Motor neuron (in vitro differentiated cells): ENCODE data around the gene LRRC7. TPM values are rescaled to one million over a fixed set of nuclear protein-coding genes. Genes with fewer than 3 reads are reported as not detected.

Source experiments
- ATAC-seq, 8 experiments: fragments of 200-7000 bp; cut with Tn5 transposase; replicated peaks in 6 of 8; 2 replicates each; pipeline ENCODE4 v1.8.0; 2021; ENCODE audit warnings: mild to moderate bottlenecking in 8 of 8, moderate library complexity in 8 of 8
- H3K27ac ChIP-seq, 2 donors: fragments of 250-450 bp; sonication (Bioruptor Pico); 2 replicates each; pipeline ENCODE4 v1.9.0; 2021; ENCODE audit warnings: antibody characterized with exemption in 2 of 2, mild to moderate bottlenecking in 2 of 2, moderate library complexity in 1 of 2
- H3K4me1 ChIP-seq, 2 donors: fragments of 250-450 bp; sonication (Bioruptor Pico); replicated peaks in 1 of 2; 2 replicates each; pipeline ENCODE4 v1.6.1; 2021; ENCODE audit warnings: antibody characterized with exemption in 2 of 2, mild to moderate bottlenecking in 2 of 2, moderate library complexity in 1 of 2
- H3K4me3 ChIP-seq, 5 donors: fragments of 250-450 bp; sonication (Bioruptor Pico); 2 replicates each; pipeline ENCODE4 v1.9.0; 2021; ENCODE audit warnings: antibody characterized with exemption in 5 of 5, mild to moderate bottlenecking in 5 of 5, moderate library complexity in 4 of 5
- WGBS, 10 experiments: fragments of 450-650 bp; shearing (Covaris generic); methylation state at CpG; one replicate each; pipeline ENCODE4 v1.0.0; 2022; 5-methylcytosine and 5-hydroxymethylcytosine counted together
- in situ Hi-C, 9 experiments: fragments of 400-800 bp; cut with MboI; loops; one replicate each; pipeline ENCODE4 v1.15.0; 2021; ENCODE audit warnings: low sequenced_read_pairs in 9 of 9, low pct_unique_long_range_greater_than_20kb in 2 of 9; ENCODE audit not compliant: unreplicated experiment in 9 of 9
- total RNA-seq, 8 experiments: library from RNA; unstranded; fragments of 300-600 nt; gene quantifications; 2 replicates each; pipeline versions ENCODE4 v1.2.3 to v1.2.4, GENCODE V29; 2022

Gene LRRC7
- total RNA-seq, 8 experiments from 2014 or later = 0.51 to 41.6 (median 20.2) TPM

- WGBS, 10 experiments = 13 to 95% (median 81%) methylated on average over 1 to 3 of the region's 3 CpGs
- Histone ChIP-seq H3K27ac (no peak overlapping the region), H3K4me1 (no peaks in the 10 kb centered on the region), H3K4me3 (no peak overlapping the region)
- ATAC-seq = no peak
- in situ Hi-C loops = no loop called here
These were observed 423.9 kb downstream of the LRRC7 start for GRCh38 chr1:69991644-69992043.

GRCh38 chr1:69992594-69992993 is 424.9 kb downstream of the LRRC7 start:
- Histone ChIP-seq H3K4me1 (no peaks in the 10 kb centered on the region), H3K27ac (no peak overlapping the region), H3K4me3 (no peak overlapping the region)
- ATAC-seq = no peak
- in situ Hi-C loops = no loop called here
- 27 to 100% (median 80%) methylated on average over 1 to 3 of the region's 3 CpGs; no CpG with 5 or more reads in 2 of the 10 experiments for WGBS, 10 experiments

GRCh38 chr1:69993810-69994209 is 426.1 kb downstream of the LRRC7 start:
- H3K4me1 ChIP-seq = no peaks in the 10 kb centered on the region
- no peak overlapping the region for H3K27ac ChIP-seq
- 0 to 97% (median 87%) methylated on average over 2 to 4 of the region's 4 CpGs; no CpG with 5 or more reads in 2 of the 10 experiments for WGBS, 10 experiments
- H3K4me3 ChIP-seq = no peak overlapping the region
- in situ Hi-C loops = no loop called here
- ATAC-seq = peak in 1 of 8 experiments; percentile 37

DNA sequence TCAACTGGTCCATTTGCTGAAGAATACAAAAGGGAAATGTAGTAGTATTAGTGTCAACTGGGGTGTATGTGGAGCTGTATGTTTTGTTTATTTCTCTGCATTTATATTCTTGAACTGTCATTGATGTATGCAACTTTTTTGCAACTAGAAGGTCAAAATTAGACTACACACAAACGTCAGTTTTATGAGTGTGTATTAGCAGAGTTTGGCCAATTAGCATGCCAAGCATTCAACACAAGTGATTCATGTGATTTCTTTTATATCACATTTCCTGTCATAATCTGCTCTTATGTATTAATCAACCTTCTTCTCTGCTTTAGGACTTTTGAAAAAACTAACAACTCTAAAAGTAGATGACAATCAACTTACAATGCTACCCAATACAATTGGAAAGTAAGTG is 426.5 kb downstream of the LRRC7 start:
- H3K27ac ChIP-seq = no peak overlapping the region
- H3K4me1 ChIP-seq = no peaks in the 10 kb centered on the region
- no peak overlapping the region for H3K4me3 ChIP-seq
- in situ Hi-C loops = no loop called here
- 0 to 91% (median 67%) methylated on average over 1 of the region's 1 CpG; no CpG with 5 or more reads in 3 of the 10 experiments for WGBS, 10 experiments
- peak in 1 of 8 experiments; percentile 9 for ATAC-seq

- in situ Hi-C loops = no loop called here
- peak in 3 of 8 experiments; percentile 19 to 91 (median 25) for ATAC-seq
- Histone ChIP-seq H3K4me1 (no peaks in the 10 kb centered on the region), H3K27ac (no peak overlapping the region), H3K4me3 (no peak overlapping the region)
- WGBS, 10 experiments = 70 to 100% (median 100%) methylated on average over 1 of the region's 1 CpG; no CpG with 5 or more reads in 7 of the 10 experiments
These were observed 431.1 kb downstream of the LRRC7 start for GRCh38 chr1:69998847-69999246.

- 0 to 100% (median 67%) methylated on average over 1 of the region's 1 CpG for WGBS, 10 experiments
- no peak overlapping the region for H3K27ac ChIP-seq
These were observed 435.6 kb downstream of the LRRC7 start for GRCh38 chr1:70003211-70003908.

GRCh38 chr1:70005386-70006034 is 437.8 kb downstream of the LRRC7 start:
- Histone ChIP-seq H3K27ac (no peak overlapping the region), H3K4me3 (no peak overlapping the region), H3K4me1 (peaks cover 5 to 17% of the 10 kb centered on the region in 2 donors)
- in situ Hi-C loops = no loop called here
- peak in 2 of 8 experiments; percentile 30 to 53 for ATAC-seq

More at GRCh38 chr1:70003211-70003908, 435.6 kb downstream of the LRRC7 start:
- no peak overlapping the region for H3K4me3 ChIP-seq
- H3K4me1 ChIP-seq = peaks cover 5 to 10% of the 10 kb centered on the region in 2 donors
- in situ Hi-C loops = no loop called here
- no peak for ATAC-seq

DNA sequence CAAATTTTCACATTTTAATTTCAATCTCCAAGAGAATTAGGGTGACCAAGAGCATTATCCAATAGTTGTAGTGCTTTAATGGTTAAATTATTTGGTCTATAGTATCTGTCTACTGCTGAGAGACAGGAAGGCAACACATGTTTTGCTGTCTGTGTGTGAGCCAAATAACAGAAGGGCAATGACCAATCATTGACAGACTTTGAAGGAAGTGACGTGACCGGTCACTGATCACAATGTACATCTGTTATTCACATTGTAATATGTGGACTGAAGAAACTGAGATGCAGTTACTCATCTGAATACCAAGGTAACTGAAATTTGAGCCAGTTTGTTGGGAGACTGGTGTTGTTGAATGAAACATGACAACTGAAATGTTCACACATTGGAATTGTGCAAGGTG is 440.9 kb downstream of the LRRC7 start:
- WGBS, 10 experiments = 69 to 94% (median 80%) methylated on average over 1 to 2 of the region's 2 CpGs; no CpG with 5 or more reads in 1 of the 10 experiments
- ATAC-seq = peak in 1 of 8 experiments; percentile 55
- Histone ChIP-seq H3K27ac (no peak overlapping the region), H3K4me3 (no peak overlapping the region), H3K4me1 (peaks cover 5 to 17% of the 10 kb centered on the region in 2 donors)
- in situ Hi-C loops = no loop called here

- ATAC-seq = peak in 1 of 8 experiments; percentile 39
- in situ Hi-C loops = no loop called here
- no peak overlapping the region for H3K27ac ChIP-seq
- no peak overlapping the region for H3K4me3 ChIP-seq
- no peaks in the 10 kb centered on the region for H3K4me1 ChIP-seq
These were observed 450.0 kb downstream of the LRRC7 start for GRCh38 chr1:70017770-70018169.

- no peaks in the 10 kb centered on the region for H3K4me1 ChIP-seq
- no peak overlapping the region for H3K4me3 ChIP-seq
- whole genome bisulfite sequencing, 10 experiments = 67 to 100% (median 88%) methylated on average over 1 of the region's 1 CpG; no CpG with 5 or more reads in 1 of the 10 experiments
- in situ Hi-C loops = no loop called here
- H3K27ac ChIP-seq = no peak overlapping the region
- no peak for ATAC-seq
These were observed 456.6 kb downstream of the LRRC7 start for GRCh38 chr1:70024272-70024671.

GRCh38 chr1:70025052-70025451 is 457.3 kb downstream of the LRRC7 start:
- in situ Hi-C loops = no loop called here
- no peaks in the 10 kb centered on the region for H3K4me1 ChIP-seq
- ATAC-seq = no peak

GRCh38 chr1:70025846-70026245 is 458.1 kb downstream of the LRRC7 start:
- in situ Hi-C loops = no loop called here
- no peaks in the 10 kb centered on the region for H3K4me1 ChIP-seq
- H3K4me3 ChIP-seq = no peak overlapping the region
- no peak overlapping the region for H3K27ac ChIP-seq
- ATAC-seq = no peak

More at GRCh38 chr1:70025052-70025451, 457.3 kb downstream of the LRRC7 start:
- Histone ChIP-seq H3K4me3 (no peak overlapping the region), H3K27ac (no peak overlapping the region)

GRCh38 chr1:70033266-70033873 is 465.6 kb downstream of the LRRC7 start:
- no peak overlapping the region for H3K27ac ChIP-seq
- in situ Hi-C loops = no loop called here
- peaks cover 0 to 8% of the 10 kb centered on the region in 2 donors for H3K4me1 ChIP-seq
- no peak for ATAC-seq
- no peak overlapping the region for H3K4me3 ChIP-seq
- 61 to 95% (median 82%) methylated on average over 3 to 5 of the region's 5 CpGs for WGBS, 10 experiments
